Fibroblast of skin of right quadriceps (primary cell): Measurements from ENCODE around the gene PTPN3.

Source experiments
- DNase-seq: peaks from one replicate; pipeline ENCODE4 v3.0.0-alpha.2; 2013

PTPN3 gene

GRCh38 chr9:109451311-109452025, 46.6 kb downstream of the PTPN3 start:
- DNase-seq = no peak

GRCh38 chr9:109450346-109450745, 47.8 kb downstream of the PTPN3 start:
- no peak for DNase-seq

GRCh38 chr9:109449036-109449798, 48.9 kb downstream of the PTPN3 start:
- no peak for DNase-seq

GRCh38 chr9:109448223-109448622, 49.9 kb downstream of the PTPN3 start:
- DNase-seq = peak; percentile 61

- DNase-seq = no peak
Observed at GRCh38 chr9:109447329-109448076, 50.6 kb downstream of the PTPN3 start.

GRCh38 chr9:109444771-109445320, 53.3 kb downstream of the PTPN3 start:
- DNase-seq = peak; percentile 10

- no peak for DNase-seq
Observed at GRCh38 chr9:109442716-109443115, 55.4 kb downstream of the PTPN3 start.

GRCh38 chr9:109441296-109441695, 56.8 kb downstream of the PTPN3 start:
- DNase-seq = no peak

- DNase-seq = peak; percentile 79
Observed at GRCh38 chr9:109440797-109441287, 57.3 kb downstream of the PTPN3 start.

GRCh38 chr9:109440117-109440515, 58.0 kb downstream of the PTPN3 start:
- no peak for DNase-seq

- no peak for DNase-seq
Observed at GRCh38 chr9:109439378-109440116, 58.6 kb downstream of the PTPN3 start.

GRCh38 chr9:109437286-109437685, 60.8 kb downstream of the PTPN3 start:
- DNase-seq = no peak

- no peak for DNase-seq
Observed at GRCh38 chr9:109436071-109436470, 62.0 kb downstream of the PTPN3 start.

GRCh38 chr9:109433476-109433875, 64.6 kb downstream of the PTPN3 start:
- no peak for DNase-seq

GRCh38 chr9:109430231-109430630, 67.9 kb downstream of the PTPN3 start:
- no peak for DNase-seq

GRCh38 chr9:109428854-109429253, 69.3 kb downstream of the PTPN3 start:
- no peak for DNase-seq

- no peak for DNase-seq
Observed at GRCh38 chr9:109427886-109428285, 70.2 kb downstream of the PTPN3 start.

- no peak for DNase-seq
Observed at GRCh38 chr9:109426626-109427402, 71.3 kb downstream of the PTPN3 start.

- DNase-seq = no peak
Observed at GRCh38 chr9:109424618-109425017, 73.5 kb downstream of the PTPN3 start.

- no peak for DNase-seq
Observed at GRCh38 chr9:109423877-109424276, 74.2 kb downstream of the PTPN3 start.

GRCh38 chr9:109422641-109423040, 75.5 kb downstream of the PTPN3 start:
- no peak for DNase-seq
